Esophagus squamous epithelium (tissue), 4 donors: ENCODE results near the gene DCTN4.

Experiments
- CTCF ChIP-seq, 6 experiments: fragments of 450-650 bp in 4 of 6; fragments of 200-600 bp in 2 of 6; sonication (generic) in 2 of 6; IDR thresholded peaks; one replicate each; pipeline ENCODE4 v1.5.1; 2016 to 2019; ENCODE audit warnings: antibody characterized with exemption in 6 of 6, mild to moderate bottlenecking in 4 of 6, moderate library complexity in 4 of 6
- POLR2A ChIP-seq, 4 donors: fragments of 450-650 bp; IDR thresholded peaks; one replicate each; pipeline ENCODE4 v1.6.1; 2017; ENCODE audit warnings: antibody characterized with exemption in 4 of 4, mild to moderate bottlenecking in 4 of 4, moderate library complexity in 3 of 4

- TF ChIP-seq POLR2A (IDR thresholded peaks at IDR 0.05) = no peak
- TF ChIP-seq CTCF (IDR thresholded peaks at IDR 0.05) = no peak
Observed at GRCh38 chr5:150670948-150671310, 87.9 kb downstream of the DCTN4 start.
